Subcutaneous abdominal adipose tissue (tissue), 5 donors: ENCODE measurements around the gene CLCA2.

ENCODE experiments used
- H3K27ac ChIP-seq: one replicate; pipeline ENCODE4 v1.7.0; 2013; ENCODE audit warnings: low read depth, mild to moderate bottlenecking, inconsistent platforms, low read length, moderate library complexity
- H3K27me3 ChIP-seq, 5 donors: one replicate each; pipeline ENCODE4 v1.7.0; 2013; ENCODE audit warnings: low read length in 5 of 5, inconsistent platforms in 1 of 5; ENCODE audit not compliant: control insufficient read depth in 5 of 5, insufficient read depth in 4 of 5
- H3K36me3 ChIP-seq, 5 donors: one replicate each; pipeline ENCODE4 v1.7.0; 2013; ENCODE audit warnings: low read length in 5 of 5; ENCODE audit not compliant: control insufficient read depth in 5 of 5, insufficient read depth in 5 of 5
- H3K4me1 ChIP-seq, 5 donors: one replicate each; pipeline ENCODE4 v1.7.0; 2013; ENCODE audit warnings: low read length in 5 of 5, mild to moderate bottlenecking in 3 of 5, moderate library complexity in 1 of 5; ENCODE audit not compliant: control insufficient read depth in 5 of 5, insufficient read depth in 5 of 5
- H3K4me3 ChIP-seq, 5 donors: one replicate each; pipeline ENCODE4 v1.7.0; 2013; ENCODE audit warnings: low read length in 5 of 5, low read depth in 1 of 5
- H3K9ac ChIP-seq, 5 donors: one replicate each; pipeline ENCODE4 v1.7.0; 2013; ENCODE audit warnings: low read length in 5 of 5, mild to moderate bottlenecking in 4 of 5, moderate library complexity in 3 of 5
- H3K9me3 ChIP-seq, 5 donors: one replicate each; pipeline ENCODE4 v1.7.0; 2013; ENCODE audit warnings: low read length in 5 of 5; ENCODE audit not compliant: control insufficient read depth in 5 of 5
- donor health status: healthy.
- donor health status: healthy.
- donor health status: healthy.
- donor health status: healthy.
- donor health status: healthy.

CLCA2 gene

GRCh38 chr1:86447198-86447790, 23.3 kb downstream of the CLCA2 start:
- Histone ChIP-seq H3K9me3 (no peaks in the 10 kb centered on the region), H3K4me1 (no peaks in the 10 kb centered on the region), H3K36me3 (no peaks in the 10 kb centered on the region), H3K4me3 (no peak overlapping the region), H3K27ac (no peak overlapping the region), H3K9ac (no peak overlapping the region), H3K27me3 (no peaks in the 10 kb centered on the region)

- Histone ChIP-seq H3K4me3 (no peak overlapping the region), H3K9me3 (no peaks in the 10 kb centered on the region), H3K36me3 (no peaks in the 10 kb centered on the region), H3K4me1 (no peaks in the 10 kb centered on the region), H3K27me3 (no peaks in the 10 kb centered on the region), H3K9ac (no peak overlapping the region), H3K27ac (no peak overlapping the region)
These were observed 24.7 kb downstream of the CLCA2 start for GRCh38 chr1:86448670-86449069.

GRCh38 chr1:86449103-86449502, 25.1 kb downstream of the CLCA2 start:
- no peak overlapping the region for H3K27ac ChIP-seq

GRCh38 chr1:86450847-86451246, 26.9 kb downstream of the CLCA2 start:
- no peaks in the 10 kb centered on the region for H3K36me3 ChIP-seq
- H3K4me3 ChIP-seq, result no peak overlapping the region
- H3K27me3 ChIP-seq, result no peaks in the 10 kb centered on the region
- H3K9me3 ChIP-seq, result no peaks in the 10 kb centered on the region
- H3K9ac ChIP-seq, result no peak overlapping the region
- H3K4me1 ChIP-seq, result no peaks in the 10 kb centered on the region
- no peak overlapping the region for H3K27ac ChIP-seq

More at GRCh38 chr1:86449103-86449502, 25.1 kb downstream of the CLCA2 start:
- H3K4me1 ChIP-seq, result no peaks in the 10 kb centered on the region
- no peak overlapping the region for H3K4me3 ChIP-seq
- H3K9me3 ChIP-seq, result no peaks in the 10 kb centered on the region
- H3K27me3 ChIP-seq, result no peaks in the 10 kb centered on the region
- no peak overlapping the region for H3K9ac ChIP-seq
- H3K36me3 ChIP-seq, result no peaks in the 10 kb centered on the region

GRCh38 chr1:86453664-86454063, 29.7 kb downstream of the CLCA2 start:
- Histone ChIP-seq H3K36me3 (no peaks in the 10 kb centered on the region), H3K9ac (no peak overlapping the region), H3K27ac (no peak overlapping the region), H3K4me1 (no peaks in the 10 kb centered on the region), H3K4me3 (no peak overlapping the region), H3K9me3 (no peaks in the 10 kb centered on the region), H3K27me3 (no peaks in the 10 kb centered on the region)

- Histone ChIP-seq H3K9me3 (no peaks in the 10 kb centered on the region), H3K27ac (no peak overlapping the region), H3K36me3 (no peaks in the 10 kb centered on the region), H3K4me1 (no peaks in the 10 kb centered on the region), H3K27me3 (no peaks in the 10 kb centered on the region), H3K4me3 (no peak overlapping the region), H3K9ac (no peak overlapping the region)
These were observed 31.1 kb downstream of the CLCA2 start for GRCh38 chr1:86455073-86455472.

- Histone ChIP-seq H3K27ac (no peak overlapping the region), H3K9ac (no peak overlapping the region), H3K4me3 (no peak overlapping the region), H3K9me3 (no peaks in the 10 kb centered on the region), H3K36me3 (no peaks in the 10 kb centered on the region), H3K4me1 (no peaks in the 10 kb centered on the region), H3K27me3 (no peaks in the 10 kb centered on the region)
These were observed 37.0 kb downstream of the CLCA2 start for GRCh38 chr1:86460998-86461397.

GRCh38 chr1:86461482-86461881, 37.5 kb downstream of the CLCA2 start:
- Histone ChIP-seq H3K4me3 (no peak overlapping the region), H3K36me3 (no peaks in the 10 kb centered on the region), H3K9me3 (no peaks in the 10 kb centered on the region), H3K27ac (no peak overlapping the region), H3K4me1 (no peaks in the 10 kb centered on the region), H3K27me3 (no peaks in the 10 kb centered on the region), H3K9ac (no peak overlapping the region)

GRCh38 chr1:86464819-86465218, 40.8 kb downstream of the CLCA2 start:
- Histone ChIP-seq H3K4me1 (no peaks in the 10 kb centered on the region), H3K27ac (no peak overlapping the region), H3K9ac (no peak overlapping the region), H3K9me3 (no peaks in the 10 kb centered on the region), H3K27me3 (no peaks in the 10 kb centered on the region), H3K36me3 (no peaks in the 10 kb centered on the region), H3K4me3 (no peak overlapping the region)

- Histone ChIP-seq H3K27me3 (no peaks in the 10 kb centered on the region), H3K27ac (no peak overlapping the region), H3K4me1 (no peaks in the 10 kb centered on the region), H3K4me3 (no peak overlapping the region), H3K9ac (no peak overlapping the region), H3K9me3 (no peaks in the 10 kb centered on the region), H3K36me3 (no peaks in the 10 kb centered on the region)
These were observed 42.3 kb downstream of the CLCA2 start for GRCh38 chr1:86466109-86466844.
